ENCODE results near the gene TEAD1. TPM values are rescaled to one million over a fixed set of nuclear protein-coding genes. Genes with fewer than 3 reads are reported as not detected.
"Not testable (repeated sequence)": the region's sequence is repeated elsewhere in the genome, so short reads cannot be mapped to it uniquely, and the experiment has no call there.

Gene TEAD1
- total RNA-seq, 1 donor, result 176 TPM

DNA sequence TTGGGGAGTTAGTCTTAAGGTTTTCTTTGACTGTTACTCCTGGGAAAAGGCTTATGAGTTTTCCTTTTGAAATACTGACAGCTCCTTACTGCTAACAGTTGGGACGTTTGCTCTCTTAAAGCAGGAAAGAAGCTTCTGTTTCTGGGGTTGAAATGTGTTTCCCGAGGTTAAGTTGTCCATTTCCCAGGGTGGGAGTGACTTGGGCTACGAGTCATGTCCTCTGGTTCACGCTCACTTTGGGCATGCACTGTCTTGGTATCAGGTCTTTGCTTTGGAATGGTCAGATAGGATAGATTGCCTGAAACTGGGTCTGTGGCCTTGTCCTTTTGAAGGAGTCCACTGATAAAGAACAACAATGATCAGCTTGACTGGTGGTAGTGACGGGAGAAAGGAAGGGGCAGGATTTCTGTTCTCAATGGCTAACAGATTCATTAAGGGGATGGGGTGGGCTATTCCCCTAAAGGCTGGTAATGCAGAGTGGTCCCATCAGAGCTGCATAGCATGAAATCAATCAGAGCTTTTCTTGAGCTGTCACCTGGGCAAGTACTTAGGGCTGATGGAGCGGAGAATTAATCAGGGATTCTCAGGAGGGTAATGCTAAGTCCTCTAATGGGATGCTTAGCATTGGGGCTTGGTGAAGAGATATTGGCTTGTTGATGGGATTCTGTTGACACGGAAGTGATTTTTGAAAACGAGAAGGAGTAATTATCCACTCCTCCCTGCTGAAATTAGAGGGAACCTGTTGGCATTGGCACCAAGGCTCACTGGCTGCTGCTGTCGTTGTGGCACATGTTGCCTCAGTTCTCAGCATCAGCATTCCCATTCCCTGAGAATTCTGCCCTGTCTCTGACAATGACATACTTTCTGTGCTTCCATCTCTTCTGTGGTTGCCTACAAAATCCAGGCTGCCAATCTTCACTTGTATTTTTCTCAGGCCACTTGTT lies 81.6 kb downstream of the TEAD1 start:
- H3K36me3 ChIP-seq (ENCODE audit: insufficient read depth, low read length), result no peaks in the 10 kb centered on the region
- DNase-seq (ENCODE audit: insufficient read length, low spot score, missing footprints), result no peak
- no peaks in the 10 kb centered on the region for H3K27me3 ChIP-seq (ENCODE audit: insufficient read depth, low read length)
- H3K4me1 ChIP-seq (ENCODE audit: insufficient read depth, low read length), result peaks cover 27% of the 10 kb centered on the region
- H3K4me3 ChIP-seq (ENCODE audit: insufficient read depth, low read length), result no peak overlapping the region
- H3K79me2 ChIP-seq (ENCODE audit: insufficient read depth, low read length), result peaks cover 98% of the 10 kb centered on the region
- H2AFZ ChIP-seq (ENCODE audit: low read length), result no peak overlapping the region
- peaks cover 79% of the 10 kb centered on the region for H4K20me1 ChIP-seq (ENCODE audit: insufficient read depth, low read length)
- H3K27ac ChIP-seq (ENCODE audit: low read depth, low read length), result no peak overlapping the region
- H3K9me3 ChIP-seq (ENCODE audit: low read depth, low read length), result no peaks in the 10 kb centered on the region
- TF ChIP-seq, protein P1, sequence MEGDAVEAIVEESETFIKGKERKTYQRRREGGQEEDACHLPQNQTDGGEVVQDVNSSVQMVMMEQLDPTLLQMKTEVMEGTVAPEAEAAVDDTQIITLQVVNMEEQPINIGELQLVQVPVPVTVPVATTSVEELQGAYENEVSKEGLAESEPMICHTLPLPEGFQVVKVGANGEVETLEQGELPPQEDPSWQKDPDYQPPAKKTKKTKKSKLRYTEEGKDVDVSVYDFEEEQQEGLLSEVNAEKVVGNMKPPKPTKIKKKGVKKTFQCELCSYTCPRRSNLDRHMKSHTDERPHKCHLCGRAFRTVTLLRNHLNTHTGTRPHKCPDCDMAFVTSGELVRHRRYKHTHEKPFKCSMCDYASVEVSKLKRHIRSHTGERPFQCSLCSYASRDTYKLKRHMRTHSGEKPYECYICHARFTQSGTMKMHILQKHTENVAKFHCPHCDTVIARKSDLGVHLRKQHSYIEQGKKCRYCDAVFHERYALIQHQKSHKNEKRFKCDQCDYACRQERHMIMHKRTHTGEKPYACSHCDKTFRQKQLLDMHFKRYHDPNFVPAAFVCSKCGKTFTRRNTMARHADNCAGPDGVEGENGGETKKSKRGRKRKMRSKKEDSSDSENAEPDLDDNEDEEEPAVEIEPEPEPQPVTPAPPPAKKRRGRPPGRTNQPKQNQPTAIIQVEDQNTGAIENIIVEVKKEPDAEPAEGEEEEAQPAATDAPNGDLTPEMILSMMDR (IDR thresholded peaks at IDR 0.05; ENCODE audit: extremely low read depth, low read depth, low read length), result no peak
- H3K4me2 ChIP-seq (ENCODE audit: insufficient read depth, low read length), result no peak overlapping the region

DNA sequence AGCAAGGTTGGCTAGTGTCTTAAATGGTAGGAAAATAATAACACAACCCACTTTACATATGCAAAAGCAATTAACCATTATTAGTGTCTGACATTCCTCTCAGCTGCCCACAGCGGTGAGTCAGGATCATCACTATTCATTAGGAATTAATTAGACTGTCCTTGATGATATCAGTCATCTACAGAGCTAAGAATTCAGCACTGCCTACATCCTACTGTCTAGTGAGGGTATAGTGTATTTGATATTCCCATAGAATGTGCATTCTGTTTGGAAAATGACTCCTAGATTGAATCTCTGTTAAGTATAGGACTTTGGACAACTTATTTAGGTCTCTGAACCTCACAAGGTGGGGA lies 82.2 kb downstream of the TEAD1 start:
- H3K27me3 ChIP-seq (ENCODE audit: insufficient read depth, low read length), result no peaks in the 10 kb centered on the region
- H3K9me3 ChIP-seq (ENCODE audit: low read depth, low read length), result no peaks in the 10 kb centered on the region
- peaks cover 32% of the 10 kb centered on the region for H3K4me1 ChIP-seq (ENCODE audit: insufficient read depth, low read length)
- no peaks in the 10 kb centered on the region for H3K36me3 ChIP-seq (ENCODE audit: insufficient read depth, low read length)
- H3K4me3 ChIP-seq (ENCODE audit: insufficient read depth, low read length), result no peak overlapping the region
- H2AFZ ChIP-seq (ENCODE audit: low read length), result no peak overlapping the region
- peaks cover 77% of the 10 kb centered on the region for H4K20me1 ChIP-seq (ENCODE audit: insufficient read depth, low read length)
- no peak overlapping the region for H3K27ac ChIP-seq (ENCODE audit: low read depth, low read length)
- TF ChIP-seq, protein P1 (IDR thresholded peaks at IDR 0.05; ENCODE audit: extremely low read depth, low read depth, low read length), result no peak
- DNase-seq (ENCODE audit: insufficient read length, low spot score, missing footprints), result no peak
- peaks cover 98% of the 10 kb centered on the region for H3K79me2 ChIP-seq (ENCODE audit: insufficient read depth, low read length)
- H3K4me2 ChIP-seq (ENCODE audit: insufficient read depth, low read length), result no peak overlapping the region

DNA sequence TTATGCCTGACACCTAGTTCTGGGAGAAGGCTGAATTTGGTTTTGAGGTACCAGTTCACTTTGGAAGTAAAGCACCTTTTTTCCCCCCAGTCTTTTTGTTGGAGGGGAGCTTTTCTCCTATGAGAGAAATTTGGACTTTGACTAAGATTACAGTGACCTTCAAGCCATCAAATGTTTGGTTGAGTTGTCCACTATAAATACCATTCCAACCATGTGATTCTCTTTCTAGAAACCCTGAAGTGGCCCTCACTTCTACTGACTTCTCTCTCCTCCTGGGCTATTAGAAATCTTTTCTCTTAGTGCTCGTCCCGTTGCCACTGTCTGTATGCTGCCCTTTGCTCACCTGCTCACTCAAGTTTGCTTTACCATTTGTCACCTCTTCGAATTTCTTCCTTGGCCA lies 82.6 kb downstream of the TEAD1 start:
- H3K27ac ChIP-seq (ENCODE audit: low read depth, low read length), result no peak overlapping the region
- H3K36me3 ChIP-seq (ENCODE audit: insufficient read depth, low read length), result no peaks in the 10 kb centered on the region
- H3K27me3 ChIP-seq (ENCODE audit: insufficient read depth, low read length), result no peaks in the 10 kb centered on the region
- H3K79me2 ChIP-seq (ENCODE audit: insufficient read depth, low read length), result peaks cover 98% of the 10 kb centered on the region
- no peak overlapping the region for H2AFZ ChIP-seq (ENCODE audit: low read length)
- H3K9me3 ChIP-seq (ENCODE audit: low read depth, low read length), result no peaks in the 10 kb centered on the region
- peaks cover 81% of the 10 kb centered on the region for H4K20me1 ChIP-seq (ENCODE audit: insufficient read depth, low read length)
- no peak for DNase-seq (ENCODE audit: insufficient read length, low spot score, missing footprints)
- TF ChIP-seq, protein P1 (IDR thresholded peaks at IDR 0.05; ENCODE audit: extremely low read depth, low read depth, low read length), result no peak
- H3K4me2 ChIP-seq (ENCODE audit: insufficient read depth, low read length), result no peak overlapping the region
- H3K4me1 ChIP-seq (ENCODE audit: insufficient read depth, low read length), result peaks cover 37% of the 10 kb centered on the region
- H3K4me3 ChIP-seq (ENCODE audit: insufficient read depth, low read length), result no peak overlapping the region

DNA sequence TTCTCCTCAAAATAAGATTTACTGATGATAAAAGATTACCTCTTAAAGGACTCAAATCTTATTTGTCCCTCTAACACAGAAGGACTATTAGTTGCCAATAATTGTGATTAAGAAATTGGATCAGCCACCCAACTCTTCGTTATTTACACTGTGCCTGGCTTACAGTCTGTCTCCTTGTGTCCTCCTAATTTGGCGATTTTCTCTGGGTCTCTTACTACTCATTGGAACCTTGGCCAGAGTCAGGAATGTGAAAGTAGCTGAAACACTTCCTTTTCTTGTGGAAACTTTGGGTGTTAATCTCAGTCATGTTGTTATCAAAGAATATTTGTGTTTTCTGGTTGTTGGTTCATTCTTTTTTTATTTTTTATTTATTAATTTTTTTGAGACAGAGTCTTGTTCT lies 83.2 kb downstream of the TEAD1 start:
- Histone ChIP-seq H3K79me2 (ENCODE audit: insufficient read depth, low read length) (peaks cover 98% of the 10 kb centered on the region), H3K4me3 (ENCODE audit: insufficient read depth, low read length) (no peak overlapping the region), H3K4me2 (ENCODE audit: insufficient read depth, low read length) (no peak overlapping the region), H4K20me1 (ENCODE audit: insufficient read depth, low read length) (peaks cover 80% of the 10 kb centered on the region), H3K36me3 (ENCODE audit: insufficient read depth, low read length) (no peaks in the 10 kb centered on the region), H3K9me3 (ENCODE audit: low read depth, low read length) (no peaks in the 10 kb centered on the region), H2AFZ (ENCODE audit: low read length) (no peak overlapping the region), H3K27ac (ENCODE audit: low read depth, low read length) (no peak overlapping the region), H3K4me1 (ENCODE audit: insufficient read depth, low read length) (peaks cover 41% of the 10 kb centered on the region), H3K27me3 (ENCODE audit: insufficient read depth, low read length) (no peaks in the 10 kb centered on the region)
- DNase-seq (ENCODE audit: insufficient read length, low spot score, missing footprints), result no peak
- TF ChIP-seq, protein P1 (IDR thresholded peaks at IDR 0.05; ENCODE audit: extremely low read depth, low read depth, low read length), result no peak

DNA sequence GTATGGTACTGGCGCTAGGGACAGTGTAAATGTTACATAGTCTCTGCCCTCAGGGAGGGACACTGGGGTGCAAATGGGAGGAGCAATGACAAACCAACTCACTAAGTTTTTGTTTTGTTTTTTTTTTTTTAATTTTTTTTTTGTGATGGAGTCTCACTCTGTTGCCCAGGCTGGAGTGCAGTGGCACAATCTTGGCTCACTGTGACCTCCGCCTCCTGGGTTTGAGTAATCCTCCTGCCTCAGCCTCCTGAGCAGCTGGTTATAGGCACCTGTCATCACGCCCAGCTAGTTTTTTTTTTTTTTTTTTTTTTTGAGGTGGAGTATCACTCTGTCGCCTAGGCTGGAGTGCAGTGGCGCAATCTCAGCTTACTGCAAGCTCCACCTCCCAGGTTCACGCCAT lies 83.9 kb downstream of the TEAD1 start:
- not testable (repeated sequence) for H3K9me3 ChIP-seq (ENCODE audit: low read depth, low read length); H3K4me2 ChIP-seq (ENCODE audit: insufficient read depth, low read length); DNase-seq (ENCODE audit: insufficient read length, low spot score, missing footprints); H3K4me3 ChIP-seq (ENCODE audit: insufficient read depth, low read length); H3K27me3 ChIP-seq (ENCODE audit: insufficient read depth, low read length); H3K27ac ChIP-seq (ENCODE audit: low read depth, low read length); H2AFZ ChIP-seq (ENCODE audit: low read length); H3K36me3 ChIP-seq (ENCODE audit: insufficient read depth, low read length)
- peaks cover 46% of the 10 kb centered on the region for H3K4me1 ChIP-seq (ENCODE audit: insufficient read depth, low read length)
- H3K79me2 ChIP-seq (ENCODE audit: insufficient read depth, low read length), result peaks cover 98% of the 10 kb centered on the region
- peaks cover 79% of the 10 kb centered on the region for H4K20me1 ChIP-seq (ENCODE audit: insufficient read depth, low read length)
